Neutrophil (primary cell): ENCODE results near the gene ZC3H15.

Experiments used
- H3K27ac ChIP-seq: fragments of 200-600 bp; sonication (generic); 2 replicates; pipeline ENCODE4 v1.5.1; 2016; ENCODE audit warnings: mild to moderate bottlenecking, moderate library complexity
- H3K27me3 ChIP-seq: fragments of 200-600 bp; sonication (generic); 2 replicates; pipeline ENCODE4 v1.6.0; 2016; ENCODE audit warnings: mild to moderate bottlenecking
- H3K36me3 ChIP-seq: fragments of 200-600 bp; sonication (generic); 2 replicates; pipeline ENCODE4 v1.5.1; 2017
- H3K4me1 ChIP-seq, 2 experiments: fragments of 200-600 bp in 1 of 2; sonication (generic) in 1 of 2; 1 replicate in 1 of 2; 2 replicates in 1 of 2; pipeline versions ENCODE4 v1.5.1 to v1.6.1; 2013 to 2016; ENCODE audit warnings: low read depth in 1 of 2, low read length in 1 of 2, mild to moderate bottlenecking in 1 of 2, moderate library complexity in 1 of 2; ENCODE audit not compliant: control insufficient read depth in 1 of 2, insufficient read depth in 1 of 2
- H3K4me3 ChIP-seq, 2 experiments: fragments of 200-600 bp in 1 of 2; sonication (generic) in 1 of 2; 1 replicate in 1 of 2; 2 replicates in 1 of 2; pipeline ENCODE4 v1.5.1; 2013 to 2016; ENCODE audit warnings: low read depth in 1 of 2, low read length in 1 of 2, mild to moderate bottlenecking in 1 of 2, moderate library complexity in 1 of 2
- H3K9me3 ChIP-seq: fragments of 200-600 bp; sonication (generic); 2 replicates; pipeline ENCODE4 v1.5.1; 2016
- TF ChIP-seq, protein P1 (sequence below): fragments of 200-600 bp; sonication (generic); IDR thresholded peaks from 2 replicates; pipeline ENCODE4 v1.5.1; 2016; ENCODE audit warnings: antibody characterized with exemption

ZC3H15 gene

GRCh38 chr2:186544255-186544675 is 58.2 kb downstream of the ZC3H15 start:
- Histone ChIP-seq H3K27ac (no peak overlapping the region), H3K27me3 (no peaks in the 10 kb centered on the region)
- TF ChIP-seq, protein P1, sequence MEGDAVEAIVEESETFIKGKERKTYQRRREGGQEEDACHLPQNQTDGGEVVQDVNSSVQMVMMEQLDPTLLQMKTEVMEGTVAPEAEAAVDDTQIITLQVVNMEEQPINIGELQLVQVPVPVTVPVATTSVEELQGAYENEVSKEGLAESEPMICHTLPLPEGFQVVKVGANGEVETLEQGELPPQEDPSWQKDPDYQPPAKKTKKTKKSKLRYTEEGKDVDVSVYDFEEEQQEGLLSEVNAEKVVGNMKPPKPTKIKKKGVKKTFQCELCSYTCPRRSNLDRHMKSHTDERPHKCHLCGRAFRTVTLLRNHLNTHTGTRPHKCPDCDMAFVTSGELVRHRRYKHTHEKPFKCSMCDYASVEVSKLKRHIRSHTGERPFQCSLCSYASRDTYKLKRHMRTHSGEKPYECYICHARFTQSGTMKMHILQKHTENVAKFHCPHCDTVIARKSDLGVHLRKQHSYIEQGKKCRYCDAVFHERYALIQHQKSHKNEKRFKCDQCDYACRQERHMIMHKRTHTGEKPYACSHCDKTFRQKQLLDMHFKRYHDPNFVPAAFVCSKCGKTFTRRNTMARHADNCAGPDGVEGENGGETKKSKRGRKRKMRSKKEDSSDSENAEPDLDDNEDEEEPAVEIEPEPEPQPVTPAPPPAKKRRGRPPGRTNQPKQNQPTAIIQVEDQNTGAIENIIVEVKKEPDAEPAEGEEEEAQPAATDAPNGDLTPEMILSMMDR = no peak

GRCh38 chr2:186546846-186547245 is 60.8 kb downstream of the ZC3H15 start:
- Histone ChIP-seq H3K9me3 (no peaks in the 10 kb centered on the region), H3K36me3 (no peaks in the 10 kb centered on the region), H3K4me3 (no peak overlapping the region), H3K27me3 (no peaks in the 10 kb centered on the region), H3K27ac (no peak overlapping the region), H3K4me1 (no peaks in the 10 kb centered on the region)
- TF ChIP-seq, protein P1 = no peak

More at GRCh38 chr2:186544255-186544675, 58.2 kb downstream of the ZC3H15 start:
- no peaks in the 10 kb centered on the region for H3K36me3 ChIP-seq
- no peaks in the 10 kb centered on the region for H3K4me1 ChIP-seq
- H3K9me3 ChIP-seq = no peaks in the 10 kb centered on the region
- H3K4me3 ChIP-seq = no peak overlapping the region

DNA sequence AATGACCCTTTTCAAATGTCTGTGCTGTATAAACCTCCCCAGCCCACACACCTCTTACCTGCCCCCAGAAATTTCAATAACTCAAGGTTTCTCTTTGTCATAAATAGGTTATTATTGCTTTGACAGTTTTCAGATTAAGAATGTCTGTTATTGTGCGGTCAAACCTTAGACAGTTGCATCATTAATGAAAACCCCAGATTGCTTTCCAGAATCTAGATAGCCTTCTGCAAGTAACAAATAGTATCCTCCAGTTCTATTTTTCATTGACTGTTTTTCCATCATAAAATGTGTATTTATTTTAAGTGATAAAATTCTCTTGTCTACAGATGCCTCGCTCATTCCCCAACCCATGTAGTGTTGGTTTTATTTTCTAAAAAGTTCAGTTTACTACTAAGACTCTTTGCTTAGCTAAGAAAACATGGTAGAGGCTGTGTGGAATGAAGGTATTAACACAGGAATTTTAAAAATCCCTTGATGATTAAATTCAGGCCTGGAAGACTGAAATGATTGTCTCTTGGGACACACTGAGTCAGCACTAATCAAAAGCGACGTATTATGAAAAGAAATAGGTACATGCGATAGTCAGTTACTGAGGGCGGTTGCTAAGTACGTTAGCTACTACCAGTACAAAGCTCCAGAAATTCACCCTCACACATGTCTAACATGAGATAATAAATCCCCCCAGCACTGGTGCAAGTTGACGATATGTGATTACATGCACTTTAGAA is 65.4 kb downstream of the ZC3H15 start:
- H3K9me3 ChIP-seq = no peaks in the 10 kb centered on the region
- H3K4me3 ChIP-seq = no peak overlapping the region
- H3K27ac ChIP-seq = no peak overlapping the region
- H3K27me3 ChIP-seq = no peaks in the 10 kb centered on the region
- no peaks in the 10 kb centered on the region for H3K36me3 ChIP-seq
- TF ChIP-seq, protein P1 = no peak
- H3K4me1 ChIP-seq = no peaks in the 10 kb centered on the region

DNA sequence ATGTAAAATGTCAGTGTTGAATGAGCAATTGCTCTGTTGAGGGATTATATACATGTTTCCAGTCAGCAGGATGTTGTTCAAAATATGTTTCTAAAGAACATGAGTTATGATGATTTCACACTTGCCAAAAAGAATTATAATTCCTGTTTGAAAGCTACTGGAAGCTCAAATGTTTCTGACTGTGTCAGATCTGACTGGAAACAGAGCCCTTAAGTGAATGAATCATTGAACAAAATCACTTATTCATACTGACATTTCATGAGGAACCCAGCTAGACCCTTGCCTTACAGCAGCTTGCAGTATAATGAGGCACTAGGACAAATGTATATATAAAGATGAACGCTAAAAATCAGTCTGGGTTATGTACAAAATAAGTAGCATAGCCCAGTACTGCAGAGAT is 68.4 kb downstream of the ZC3H15 start:
- TF ChIP-seq, protein P1 = no peak
- Histone ChIP-seq H3K4me1 (no peaks in the 10 kb centered on the region), H3K9me3 (no peaks in the 10 kb centered on the region), H3K27ac (no peak overlapping the region), H3K36me3 (no peaks in the 10 kb centered on the region), H3K4me3 (no peak overlapping the region), H3K27me3 (no peaks in the 10 kb centered on the region)

GRCh38 chr2:186554850-186555671 is 69.0 kb downstream of the ZC3H15 start:
- H3K9me3 ChIP-seq = no peaks in the 10 kb centered on the region
- TF ChIP-seq, protein P1 = no peak
- no peak overlapping the region for H3K4me3 ChIP-seq
- H3K27ac ChIP-seq = no peak overlapping the region
- no peaks in the 10 kb centered on the region for H3K4me1 ChIP-seq
- H3K27me3 ChIP-seq = no peaks in the 10 kb centered on the region
- no peaks in the 10 kb centered on the region for H3K36me3 ChIP-seq
